GM12878 (cell line): Measurements from ENCODE around the gene MRPS18A. TPM values are rescaled to one million over a fixed set of nuclear protein-coding genes. Genes with fewer than 3 reads are reported as not detected.

Source experiments
- CEBPB ChIP-seq, 2 experiments: fragments of 150-350 bp in 1 of 2; IDR thresholded peaks; 2 replicates each; pipeline ENCODE4 v1.6.1; 2012 to 2014; ENCODE audit warnings: low read depth in 2 of 2, low read length in 2 of 2, borderline replicate concordance in 1 of 2, inconsistent platforms in 1 of 2
- CHD2 ChIP-seq: IDR thresholded peaks from 2 replicates; pipeline ENCODE4 v1.6.1; 2011; ENCODE audit warnings: low read depth, low read length, improper control_type of control experiment, borderline replicate concordance
- CHD4 ChIP-seq: fragments of 200-600 bp; sonication (generic); IDR thresholded peaks from 2 replicates; pipeline ENCODE4 v1.6.1; 2016; ENCODE audit warnings: mild to moderate bottlenecking
- CREB1 ChIP-seq: IDR thresholded peaks from 2 replicates; pipeline ENCODE4 v1.6.1; 2012; ENCODE audit warnings: low read depth, mild to moderate bottlenecking, inconsistent platforms
- CREM ChIP-seq: IDR thresholded peaks from 2 replicates; pipeline ENCODE4 v1.6.1; 2014; ENCODE audit warnings: antibody characterized with exemption, low read depth
- MEF2B ChIP-seq: fragments of 450-650 bp; IDR thresholded peaks from 2 replicates; pipeline ENCODE4 v1.6.1; 2018; ENCODE audit warnings: mild to moderate bottlenecking, moderate library complexity; ENCODE audit not compliant: partially characterized antibody, poor library complexity, severe bottlenecking
- MYB ChIP-seq: fragments of 150-350 bp; IDR thresholded peaks from 2 replicates; pipeline ENCODE4 v1.6.1; 2014; ENCODE audit warnings: mild to moderate bottlenecking, low read depth, low read length, borderline replicate concordance
- NFXL1 ChIP-seq: fragments of 450-650 bp; IDR thresholded peaks from 2 replicates; pipeline ENCODE4 v1.6.1; 2017; ENCODE audit warnings: antibody characterized with exemption, mild to moderate bottlenecking, borderline replicate concordance
- NR2C1 ChIP-seq: fragments of 450-650 bp; IDR thresholded peaks from 2 replicates; pipeline ENCODE4 v1.6.1; 2017; ENCODE audit warnings: antibody characterized with exemption, mild to moderate bottlenecking, moderate library complexity
- PAX5 ChIP-seq: IDR thresholded peaks from 2 replicates; pipeline ENCODE4 v1.6.1; 2011; ENCODE audit warnings: low read depth, low read length, borderline replicate concordance
- RAD21 ChIP-seq: IDR thresholded peaks from 2 replicates; pipeline ENCODE4 v1.6.1; 2011; ENCODE audit warnings: mild to moderate bottlenecking, low read depth, low read length, moderate library complexity; ENCODE audit not compliant: insufficient read depth
- SRF ChIP-seq, 2 experiments: IDR thresholded peaks; 2 replicates each; pipeline ENCODE4 v1.6.1; 2011; ENCODE audit warnings: low read depth in 2 of 2, low read length in 2 of 2, mild to moderate bottlenecking in 1 of 2, moderate library complexity in 1 of 2
- TCF12 ChIP-seq: IDR thresholded peaks from 2 replicates; pipeline ENCODE4 v1.6.1; 2011; ENCODE audit warnings: low read depth, mild to moderate bottlenecking, low read length
- TCF7 ChIP-seq: IDR thresholded peaks from 2 replicates; pipeline ENCODE4 v1.6.1; 2014; ENCODE audit warnings: antibody characterized with exemption, borderline replicate concordance
- USF2 ChIP-seq: IDR thresholded peaks from 2 replicates; pipeline ENCODE4 v1.6.1; 2011; ENCODE audit warnings: low read depth, low read length, improper control_type of control experiment, borderline replicate concordance
- polyA plus RNA-seq, 11 experiments: library from polyadenylated mRNA; depleted of rRNA in 4 of 11; unstranded in 6 of 11; stranded (reverse) in 5 of 11; fragments of >200 nt; fragmentation: Nextera tagmentation in 4 of 11; fragmentation: Illumina TruSeq in 1 of 11; extraction: Ambion mirVana in 4 of 11; extraction: Trizol in 1 of 11; gene quantifications; 1 replicate in 1 of 11; 2 replicates in 10 of 11; pipeline versions ENCODE4 v1.2.1 to v1.2.3, GENCODE V29; 2011 to 2016; ENCODE audit warnings: inconsistent platforms in 2 of 11, missing spikeins in 2 of 11, low read depth in 1 of 11
- total RNA-seq, 4 experiments: library from RNA; depleted of rRNA in 3 of 4; stranded (reverse); fragments of >200 nt in 3 of 4; fragmentation: Illumina TruSeq in 1 of 4; extraction: Trizol in 1 of 4; gene quantifications; 2 replicates each; pipeline versions ENCODE4 v1.2.1 to v1.2.3, GENCODE V29; 2013 to 2021
- TF ChIP-seq, protein P1 (sequence below): IDR thresholded peaks from 2 replicates; pipeline ENCODE4 v1.6.1; 2012; ENCODE audit warnings: low read length, inconsistent platforms

MRPS18A gene
- total and polyA plus RNA-seq, 10 of the 15 experiments (the other 5 are each of a cell fraction or from before 2014, with no cell fraction given) = 66.3 to 158 (median 98.7) TPM

GRCh38 chr6:43715056-43715788, 27.6 kb upstream of the MRPS18A start (continued):
- TF ChIP-seq MEF2B = peak; percentile 16
- no peak for TF ChIP-seq NFXL1
- no peak for TF ChIP-seq TCF7
- TF ChIP-seq, protein P1, sequence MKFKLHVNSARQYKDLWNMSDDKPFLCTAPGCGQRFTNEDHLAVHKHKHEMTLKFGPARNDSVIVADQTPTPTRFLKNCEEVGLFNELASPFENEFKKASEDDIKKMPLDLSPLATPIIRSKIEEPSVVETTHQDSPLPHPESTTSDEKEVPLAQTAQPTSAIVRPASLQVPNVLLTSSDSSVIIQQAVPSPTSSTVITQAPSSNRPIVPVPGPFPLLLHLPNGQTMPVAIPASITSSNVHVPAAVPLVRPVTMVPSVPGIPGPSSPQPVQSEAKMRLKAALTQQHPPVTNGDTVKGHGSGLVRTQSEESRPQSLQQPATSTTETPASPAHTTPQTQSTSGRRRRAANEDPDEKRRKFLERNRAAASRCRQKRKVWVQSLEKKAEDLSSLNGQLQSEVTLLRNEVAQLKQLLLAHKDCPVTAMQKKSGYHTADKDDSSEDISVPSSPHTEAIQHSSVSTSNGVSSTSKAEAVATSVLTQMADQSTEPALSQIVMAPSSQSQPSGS = peak; percentile 79
- TF ChIP-seq CREB1 = peak; percentile 51; the same call in 1 of the 2 replicates
- no peak for TF ChIP-seq USF2
- TF ChIP-seq NR2C1 = 0 out of 2 replicates have a peak, but pooled peaks have one; percentile 5
- no peak for TF ChIP-seq CHD2
- peak; percentile 99 for TF ChIP-seq TCF12
- no peak for TF ChIP-seq CHD4
- peak; percentile 72; the same call in 1 of the 2 replicates for TF ChIP-seq CREM
- TF ChIP-seq RAD21 = no peak
- TF ChIP-seq PAX5 = 0 out of 2 replicates have a peak, but pooled peaks have one; percentile 20
- 0 out of 4 replicates have a peak, but pooled peaks of 1 of the 2 experiments have one; percentile 18 for TF ChIP-seq SRF (IDR thresholded peaks at IDR 0.05; ENCODE audit: low read depth in 2 of 2, low read length in 2 of 2)
- TF ChIP-seq MYB = no peak
- peak in 1 of 2 experiments; percentile 82; a peak in 1 of 4 replicates for TF ChIP-seq CEBPB (IDR thresholded peaks at IDR 0.05; ENCODE audit: borderline replicate concordance in 1 of 2, low read depth in 2 of 2, low read length in 2 of 2)
